Liver (tissue), 9 donors: ENCODE measurements around the gene RNASE7. TPM values are rescaled to one million over a fixed set of nuclear protein-coding genes. Genes with fewer than 3 reads are reported as not detected.
"Not testable (repeated sequence)": the region's sequence is repeated elsewhere in the genome, so short reads cannot be mapped to it uniquely, and the experiment has no call there.

Source experiments
- DNase-seq: peaks from one replicate; pipeline ENCODE4 v3.0.0-alpha.2; 2017; ENCODE audit warnings: low spot score
- H3K27ac ChIP-seq, 2 donors: one replicate each; pipeline ENCODE4 v1.7.0; 2013; ENCODE audit warnings: inconsistent platforms in 2 of 2, low read length in 2 of 2, control low read depth in 1 of 2, low read depth in 1 of 2, mild to moderate bottlenecking in 1 of 2
- H3K27me3 ChIP-seq, 4 donors: one replicate each; pipeline versions ENCODE4 v1.6.1 to v1.7.0; 2013; ENCODE audit warnings: low read length in 3 of 4, inconsistent platforms in 1 of 4, mild to moderate bottlenecking in 1 of 4, moderate library complexity in 1 of 4; ENCODE audit not compliant: control insufficient read depth in 4 of 4, insufficient read depth in 4 of 4
- H3K36me3 ChIP-seq, 4 donors: one replicate each; pipeline versions ENCODE4 v1.6.1 to v1.7.0; 2013; ENCODE audit warnings: low read length in 3 of 4, mild to moderate bottlenecking in 3 of 4, low read depth in 1 of 4, moderate library complexity in 1 of 4; ENCODE audit not compliant: control insufficient read depth in 4 of 4, insufficient read depth in 3 of 4
- H3K4me1 ChIP-seq, 4 donors: one replicate each; pipeline versions ENCODE4 v1.6.1 to v1.7.0; 2013; ENCODE audit warnings: low read length in 3 of 4, mild to moderate bottlenecking in 3 of 4, moderate library complexity in 1 of 4; ENCODE audit not compliant: control insufficient read depth in 4 of 4, insufficient read depth in 4 of 4
- H3K4me3 ChIP-seq, 3 donors: one replicate each; pipeline versions ENCODE4 v1.6.1 to v1.7.0; 2013; ENCODE audit warnings: low read length in 3 of 3, control low read depth in 1 of 3, low read depth in 1 of 3, mild to moderate bottlenecking in 1 of 3
- H3K9ac ChIP-seq, 2 donors: one replicate each; pipeline ENCODE4 v1.7.0; 2013; ENCODE audit warnings: low read length in 2 of 2, mild to moderate bottlenecking in 2 of 2, moderate library complexity in 2 of 2, control low read depth in 1 of 2, low read depth in 1 of 2
- H3K9me3 ChIP-seq, 4 donors: one replicate each; pipeline versions ENCODE4 v1.6.1 to v1.7.0; 2013; ENCODE audit warnings: low read length in 3 of 4; ENCODE audit not compliant: control insufficient read depth in 4 of 4
- EGR1 ChIP-seq, 2 donors: IDR thresholded peaks; 2 replicates each; pipeline ENCODE4 v1.6.1; 2016 to 2018; ENCODE audit warnings: antibody characterized with exemption in 2 of 2, low read depth in 2 of 2
- FOXA2 ChIP-seq: IDR thresholded peaks from 2 replicates; pipeline ENCODE4 v1.6.1; 2016; ENCODE audit warnings: antibody characterized with exemption
- GABPA ChIP-seq, 2 donors: IDR thresholded peaks in 1 of 2; conservative IDR thresholded peaks in 1 of 2; 2 replicates each; pipeline ENCODE4 v1.6.1; 2016; ENCODE audit warnings: antibody characterized with exemption in 2 of 2, mild to moderate bottlenecking in 1 of 2, moderate library complexity in 1 of 2
- HNF4A ChIP-seq, 2 donors: conservative IDR thresholded peaks; 2 replicates each; pipeline ENCODE4 v1.6.1; 2016; ENCODE audit warnings: antibody characterized with exemption in 2 of 2, mild to moderate bottlenecking in 2 of 2
- HNF4G ChIP-seq: IDR thresholded peaks from 2 replicates; pipeline ENCODE4 v1.6.1; 2016; ENCODE audit warnings: antibody characterized with exemption
- JUND ChIP-seq, 2 donors: IDR thresholded peaks; 2 replicates each; pipeline ENCODE4 v1.6.1; 2016; ENCODE audit warnings: antibody characterized with exemption in 2 of 2
- NR2F2 ChIP-seq: IDR thresholded peaks from 2 replicates; pipeline ENCODE4 v1.6.1; 2016; ENCODE audit warnings: antibody characterized with exemption
- RAD21 ChIP-seq, 2 donors: IDR thresholded peaks; 2 replicates each; pipeline ENCODE4 v1.6.1; 2016; ENCODE audit warnings: antibody characterized with exemption in 2 of 2, mild to moderate bottlenecking in 2 of 2
- SP1 ChIP-seq: IDR thresholded peaks from 2 replicates; pipeline ENCODE4 v1.6.1; 2018; ENCODE audit warnings: antibody characterized with exemption, mild to moderate bottlenecking
- TAF1 ChIP-seq: conservative IDR thresholded peaks from 2 replicates; pipeline ENCODE4 v1.6.1; 2016; ENCODE audit warnings: antibody characterized with exemption, mild to moderate bottlenecking
- YY1 ChIP-seq: IDR thresholded peaks from 2 replicates; pipeline ENCODE4 v1.6.1; 2016; ENCODE audit warnings: antibody characterized with exemption, mild to moderate bottlenecking
- WGBS: extraction: QIAGEN DNeasy Blood & Tissue Kit; methylation state at CpG from one replicate; pipeline ENCODE4 v1.1.7; 2013; 5-methylcytosine and 5-hydroxymethylcytosine counted together
- polyA plus RNA-seq, 2 donors: library from polyadenylated mRNA; stranded (reverse) in 1 of 2; unstranded in 1 of 2; fragments of 200-250 nt in 1 of 2; fragments of >200 nt in 1 of 2; fragmentation: Nextera tagmentation in 1 of 2; extraction: Ambion mirVana in 1 of 2; gene quantifications; one replicate each; pipeline versions ENCODE4 v1.2.1 to v1.2.3, GENCODE V29; 2013 to 2015
- total RNA-seq, 2 donors: library from RNA; depleted of rRNA; stranded (reverse); fragments of >200 nt; gene quantifications; one replicate each; pipeline ENCODE4 v1.2.3, GENCODE V29; 2014
- TF ChIP-seq, protein P1 (sequence below): IDR thresholded peaks from 2 replicates; pipeline ENCODE4 v1.6.1; 2016; ENCODE audit warnings: antibody characterized with exemption
- TF ChIP-seq, protein P2 (sequence below): fragments of 150-350 bp; IDR thresholded peaks from 2 replicates; pipeline ENCODE4 v1.5.1; 2017; ENCODE audit warnings: improper control_type of control experiment, low read depth, low read length; ENCODE audit not compliant: missing input control
- donor health status: healthy.
- donor health status: healthy.
- donor health status: healthy.
- donor health status: healthy.
- donor health status: healthy.

The RNASE7 gene
- total and polyA plus RNA-seq, 4 donors: 0.11 to 0.33 (median 0.12) TPM; not detected in 1

DNA sequence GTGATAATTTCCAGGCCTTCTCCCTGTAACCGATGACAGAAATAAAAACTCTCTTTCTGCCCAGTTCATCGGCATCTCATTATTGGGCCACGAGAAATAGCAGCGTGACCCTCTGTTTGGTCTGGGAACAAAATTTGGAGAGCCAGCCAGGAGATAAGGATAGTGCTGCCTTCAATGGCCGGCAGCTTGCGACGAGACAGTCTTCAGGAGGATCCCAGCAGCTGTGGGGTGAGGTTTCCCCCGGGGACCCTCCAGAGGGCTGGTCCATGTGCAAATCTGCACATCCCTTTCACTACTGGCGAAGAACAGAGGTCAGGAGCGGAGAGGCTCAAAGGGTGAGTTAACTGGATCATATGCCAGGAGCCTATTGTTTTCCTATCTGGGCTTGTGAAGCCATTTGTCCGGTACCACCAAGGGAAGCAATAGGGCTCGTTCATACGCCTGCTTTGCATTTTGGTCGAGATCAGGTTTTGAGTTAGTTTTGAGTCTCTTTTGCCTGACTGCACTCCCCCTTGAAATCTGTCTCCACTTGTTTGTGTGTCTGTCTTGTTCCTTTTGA lies 38.3 kb upstream of the RNASE7 start:
- H3K9ac ChIP-seq: no peak overlapping the region
- no peaks in the 10 kb centered on the region for H3K9me3 ChIP-seq
- H3K27ac ChIP-seq: peak overlapping the region in 1 of 2 donors; percentile 6
- no peaks in the 10 kb centered on the region for H3K4me1 ChIP-seq
- peak overlapping the region in 1 of 3 donors; percentile 16 for H3K4me3 ChIP-seq
- no peak for DNase-seq
- no peak for TF ChIP-seq JUND (IDR thresholded peaks at IDR 0.05)
- TF ChIP-seq SP1: no peak
- no peak for TF ChIP-seq RAD21 (IDR thresholded peaks at IDR 0.05)
- TF ChIP-seq, protein P1, sequence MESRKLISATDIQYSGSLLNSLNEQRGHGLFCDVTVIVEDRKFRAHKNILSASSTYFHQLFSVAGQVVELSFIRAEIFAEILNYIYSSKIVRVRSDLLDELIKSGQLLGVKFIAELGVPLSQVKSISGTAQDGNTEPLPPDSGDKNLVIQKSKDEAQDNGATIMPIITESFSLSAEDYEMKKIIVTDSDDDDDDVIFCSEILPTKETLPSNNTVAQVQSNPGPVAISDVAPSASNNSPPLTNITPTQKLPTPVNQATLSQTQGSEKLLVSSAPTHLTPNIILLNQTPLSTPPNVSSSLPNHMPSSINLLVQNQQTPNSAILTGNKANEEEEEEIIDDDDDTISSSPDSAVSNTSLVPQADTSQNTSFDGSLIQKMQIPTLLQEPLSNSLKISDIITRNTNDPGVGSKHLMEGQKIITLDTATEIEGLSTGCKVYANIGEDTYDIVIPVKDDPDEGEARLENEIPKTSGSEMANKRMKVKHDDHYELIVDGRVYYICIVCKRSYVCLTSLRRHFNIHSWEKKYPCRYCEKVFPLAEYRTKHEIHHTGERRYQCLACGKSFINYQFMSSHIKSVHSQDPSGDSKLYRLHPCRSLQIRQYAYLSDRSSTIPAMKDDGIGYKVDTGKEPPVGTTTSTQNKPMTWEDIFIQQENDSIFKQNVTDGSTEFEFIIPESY: no peak
- TF ChIP-seq YY1: no peak
- no peak for TF ChIP-seq HNF4G
- no peaks in the 10 kb centered on the region for H3K27me3 ChIP-seq
- H3K36me3 ChIP-seq: no peaks in the 10 kb centered on the region
- 78% methylated on average over 14 of the region's 14 CpGs for WGBS

DNA sequence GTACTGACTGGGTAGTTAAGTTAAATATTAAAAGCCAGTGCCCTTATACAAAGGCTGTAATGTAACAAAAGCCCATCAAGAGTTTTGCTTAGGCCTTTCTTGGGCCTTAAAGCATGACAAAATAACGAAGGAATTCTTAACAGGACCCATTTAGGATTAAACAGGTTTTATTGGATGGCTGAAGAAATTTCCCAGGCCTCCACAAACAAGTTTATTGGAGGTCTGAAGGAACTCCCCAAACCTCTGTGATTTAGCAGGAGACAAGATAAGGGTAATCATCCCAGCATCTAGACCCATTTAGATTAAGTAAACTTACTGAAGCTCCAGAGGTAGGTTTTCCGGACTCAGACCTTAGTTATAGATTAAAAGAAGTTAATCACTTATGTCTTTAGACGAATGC lies 32.4 kb upstream of the RNASE7 start:
- not testable (repeated sequence) for H3K27ac ChIP-seq, H3K27me3 ChIP-seq, H3K4me1 ChIP-seq, DNase-seq, H3K9ac ChIP-seq, H3K4me3 ChIP-seq, H3K36me3 ChIP-seq, H3K9me3 ChIP-seq
- WGBS: 71% methylated on average over 3 of the region's 3 CpGs

DNA sequence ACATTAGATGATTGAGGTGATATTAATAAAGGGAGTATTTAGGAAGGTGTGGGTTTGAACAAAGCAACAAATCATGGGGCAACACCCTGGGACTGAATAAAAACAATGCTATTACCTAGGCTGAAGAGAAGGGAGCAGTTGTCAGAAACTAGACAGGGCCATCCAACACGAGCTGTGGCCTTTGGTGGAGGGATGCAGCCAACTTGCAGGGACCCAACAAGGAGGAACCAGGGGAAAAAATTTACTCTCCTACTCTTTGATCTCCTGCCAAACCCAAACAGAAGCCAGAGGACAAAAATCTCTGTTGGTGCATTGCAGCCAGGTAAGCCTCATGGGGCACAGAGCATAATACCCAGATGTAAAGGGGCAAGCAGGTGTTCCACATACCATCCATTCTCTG lies 31.0 kb upstream of the RNASE7 start:
- H3K27me3 ChIP-seq: no peaks in the 10 kb centered on the region
- H3K27ac ChIP-seq: no peak overlapping the region
- TF ChIP-seq NR2F2 (no peak), TAF1 (no peak), YY1 (no peak), FOXA2 (no peak), GABPA (IDR thresholded peaks at IDR 0.05 in 1 of 2, conservative IDR thresholded peaks at IDR 0.05 in 1 of 2) (no peak), EGR1 (IDR thresholded peaks at IDR 0.05; ENCODE audit: low read depth in 2 of 2) (no peak), HNF4A (conservative IDR thresholded peaks at IDR 0.05) (no peak)
- TF ChIP-seq, protein P2, sequence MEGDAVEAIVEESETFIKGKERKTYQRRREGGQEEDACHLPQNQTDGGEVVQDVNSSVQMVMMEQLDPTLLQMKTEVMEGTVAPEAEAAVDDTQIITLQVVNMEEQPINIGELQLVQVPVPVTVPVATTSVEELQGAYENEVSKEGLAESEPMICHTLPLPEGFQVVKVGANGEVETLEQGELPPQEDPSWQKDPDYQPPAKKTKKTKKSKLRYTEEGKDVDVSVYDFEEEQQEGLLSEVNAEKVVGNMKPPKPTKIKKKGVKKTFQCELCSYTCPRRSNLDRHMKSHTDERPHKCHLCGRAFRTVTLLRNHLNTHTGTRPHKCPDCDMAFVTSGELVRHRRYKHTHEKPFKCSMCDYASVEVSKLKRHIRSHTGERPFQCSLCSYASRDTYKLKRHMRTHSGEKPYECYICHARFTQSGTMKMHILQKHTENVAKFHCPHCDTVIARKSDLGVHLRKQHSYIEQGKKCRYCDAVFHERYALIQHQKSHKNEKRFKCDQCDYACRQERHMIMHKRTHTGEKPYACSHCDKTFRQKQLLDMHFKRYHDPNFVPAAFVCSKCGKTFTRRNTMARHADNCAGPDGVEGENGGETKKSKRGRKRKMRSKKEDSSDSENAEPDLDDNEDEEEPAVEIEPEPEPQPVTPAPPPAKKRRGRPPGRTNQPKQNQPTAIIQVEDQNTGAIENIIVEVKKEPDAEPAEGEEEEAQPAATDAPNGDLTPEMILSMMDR: no peak
- H3K4me3 ChIP-seq: no peak overlapping the region
- H3K9me3 ChIP-seq: no peaks in the 10 kb centered on the region
- 57% methylated on average over 1 of the region's 1 CpG for WGBS
- H3K9ac ChIP-seq: no peak overlapping the region
- H3K4me1 ChIP-seq: peaks cover 0 to 8% (median 5%) of the 10 kb centered on the region in 4 donors
- no peak for DNase-seq
- no peaks in the 10 kb centered on the region for H3K36me3 ChIP-seq
